ENCODE data around the gene NCOR1. TPM values are rescaled to one million over a fixed set of nuclear protein-coding genes. Genes with fewer than 3 reads are reported as not detected.
"Not testable (repeated sequence)": the region's sequence is repeated elsewhere in the genome, so short reads cannot be mapped to it uniquely, and the experiment has no call there.

NCOR1 gene
- total RNA-seq, 8 experiments from 2014 or later = 35.3 to 132 (median 64.3) TPM

GRCh38 chr17:16202554-16203500 lies 12.5 kb downstream of the NCOR1 start:
- 44 to 100% (median 86%) methylated on average over 1 to 4 of the region's 5 CpGs; no CpG with 5 or more reads in 2 of the 10 experiments for WGBS, 10 experiments
- H3K27ac ChIP-seq; H3K4me3 ChIP-seq; in situ Hi-C loops (cut with MboI; ENCODE audit: low pct_unique_long_range_greater_than_20kb in 2 of 9, low sequenced_read_pairs in 9 of 9, unreplicated experiment in 9 of 9); H3K4me1 ChIP-seq (replicated peaks in 1 of 2); ATAC-seq (replicated peaks in 6 of 8): not testable (repeated sequence)

- ATAC-seq (replicated peaks in 6 of 8) = not testable (repeated sequence)
Measured at GRCh38 chr17:16201693-16202131, 13.6 kb downstream of the NCOR1 start.

GRCh38 chr17:16199093-16199492 lies 16.2 kb downstream of the NCOR1 start:
- ATAC-seq (replicated peaks in 6 of 8) = no peak
- Histone ChIP-seq H3K27ac (no peak overlapping the region), H3K4me3 (no peak overlapping the region), H3K4me1 (replicated peaks in 1 of 2) (peaks cover 0 to 6% of the 10 kb centered on the region in 2 donors)
- in situ Hi-C loops (cut with MboI; ENCODE audit: low pct_unique_long_range_greater_than_20kb in 2 of 9, low sequenced_read_pairs in 9 of 9, unreplicated experiment in 9 of 9) = no loop called here
- WGBS, 10 experiments = 54 to 100% (median 71%) methylated on average over 2 to 6 of the region's 6 CpGs; no CpG with 5 or more reads in 2 of the 10 experiments

More at GRCh38 chr17:16201693-16202131, 13.6 kb downstream of the NCOR1 start:
- H3K4me1 ChIP-seq (replicated peaks in 1 of 2); H3K4me3 ChIP-seq; in situ Hi-C loops (cut with MboI; ENCODE audit: low pct_unique_long_range_greater_than_20kb in 2 of 9, low sequenced_read_pairs in 9 of 9, unreplicated experiment in 9 of 9); H3K27ac ChIP-seq: not testable (repeated sequence)
- WGBS, 10 experiments = 69 to 100% (median 94%) methylated on average over 2 to 8 of the region's 13 CpGs; no CpG with 5 or more reads in 4 of the 10 experiments

GRCh38 chr17:16197276-16197675 lies 18.1 kb downstream of the NCOR1 start:
- Histone ChIP-seq H3K27ac (no peak overlapping the region), H3K4me3 (no peak overlapping the region), H3K4me1 (replicated peaks in 1 of 2) (peaks cover 0 to 6% of the 10 kb centered on the region in 2 donors)
- WGBS, 10 experiments = 86 to 100% (median 100%) methylated on average over 1 of the region's 1 CpG; no CpG with 5 or more reads in 7 of the 10 experiments
- no peak for ATAC-seq (replicated peaks in 6 of 8)
- in situ Hi-C loops (cut with MboI; ENCODE audit: low pct_unique_long_range_greater_than_20kb in 2 of 9, low sequenced_read_pairs in 9 of 9, unreplicated experiment in 9 of 9) = no loop called here

- in situ Hi-C loops (cut with MboI; ENCODE audit: low pct_unique_long_range_greater_than_20kb in 2 of 9, low sequenced_read_pairs in 9 of 9, unreplicated experiment in 9 of 9); H3K27ac ChIP-seq; H3K4me1 ChIP-seq (replicated peaks in 1 of 2); ATAC-seq (replicated peaks in 6 of 8); H3K4me3 ChIP-seq: not testable (repeated sequence)
- 30 to 100% (median 88%) methylated on average over 1 to 2 of the region's 2 CpGs; no CpG with 5 or more reads in 3 of the 10 experiments for WGBS, 10 experiments
Measured at GRCh38 chr17:16194307-16194835, 21.0 kb downstream of the NCOR1 start.

GRCh38 chr17:16191604-16192003 lies 23.7 kb downstream of the NCOR1 start:
- WGBS, 10 experiments = 72 to 100% (median 90%) methylated on average over 2 to 3 of the region's 3 CpGs; no CpG with 5 or more reads in 1 of the 10 experiments
- Histone ChIP-seq H3K4me3 (no peak overlapping the region), H3K4me1 (replicated peaks in 1 of 2) (no peaks in the 10 kb centered on the region), H3K27ac (no peak overlapping the region)
- in situ Hi-C loops (cut with MboI; ENCODE audit: low pct_unique_long_range_greater_than_20kb in 2 of 9, low sequenced_read_pairs in 9 of 9, unreplicated experiment in 9 of 9) = no loop called here
- ATAC-seq (replicated peaks in 6 of 8) = no peak

GRCh38 chr17:16190703-16191360 lies 24.5 kb downstream of the NCOR1 start:
- no peak overlapping the region for H3K4me3 ChIP-seq
- no peaks in the 10 kb centered on the region for H3K4me1 ChIP-seq (replicated peaks in 1 of 2)
- 70 to 100% (median 94%) methylated on average over 1 to 4 of the region's 4 CpGs; no CpG with 5 or more reads in 1 of the 10 experiments for WGBS, 10 experiments
- in situ Hi-C loops (cut with MboI; ENCODE audit: low pct_unique_long_range_greater_than_20kb in 2 of 9, low sequenced_read_pairs in 9 of 9, unreplicated experiment in 9 of 9) = no loop called here
- H3K27ac ChIP-seq = no peak overlapping the region
- no peak for ATAC-seq (replicated peaks in 6 of 8)

GRCh38 chr17:16189791-16190348 lies 25.5 kb downstream of the NCOR1 start:
- in situ Hi-C loops (cut with MboI; ENCODE audit: low pct_unique_long_range_greater_than_20kb in 2 of 9, low sequenced_read_pairs in 9 of 9, unreplicated experiment in 9 of 9) = no loop called here
- WGBS, 10 experiments = 57 to 100% (median 88%) methylated on average over 1 to 3 of the region's 3 CpGs; no CpG with 5 or more reads in 1 of the 10 experiments
- ATAC-seq (replicated peaks in 6 of 8) = no peak
- H3K4me3 ChIP-seq = no peak overlapping the region
- no peak overlapping the region for H3K27ac ChIP-seq
- no peaks in the 10 kb centered on the region for H3K4me1 ChIP-seq (replicated peaks in 1 of 2)

- Histone ChIP-seq H3K4me3 (no peak overlapping the region), H3K27ac (no peak overlapping the region), H3K4me1 (replicated peaks in 1 of 2) (no peaks in the 10 kb centered on the region)
- 72 to 100% (median 93%) methylated on average over 1 to 5 of the region's 5 CpGs; no CpG with 5 or more reads in 1 of the 10 experiments for WGBS, 10 experiments
- in situ Hi-C loops (cut with MboI; ENCODE audit: low pct_unique_long_range_greater_than_20kb in 2 of 9, low sequenced_read_pairs in 9 of 9, unreplicated experiment in 9 of 9) = no loop called here
- ATAC-seq (replicated peaks in 6 of 8) = no peak
Measured at GRCh38 chr17:16187642-16188041, 27.7 kb downstream of the NCOR1 start.

- whole genome bisulfite sequencing, 10 experiments = 80 to 100% (median 100%) methylated on average over 1 of the region's 1 CpG; no CpG with 5 or more reads in 3 of the 10 experiments
- no peak for ATAC-seq (replicated peaks in 6 of 8)
- H3K4me3 ChIP-seq = no peak overlapping the region
- in situ Hi-C loops (cut with MboI; ENCODE audit: low pct_unique_long_range_greater_than_20kb in 2 of 9, low sequenced_read_pairs in 9 of 9, unreplicated experiment in 9 of 9) = no loop called here
- H3K27ac ChIP-seq = no peak overlapping the region
- H3K4me1 ChIP-seq (replicated peaks in 1 of 2) = no peaks in the 10 kb centered on the region
Measured at GRCh38 chr17:16181581-16181980, 33.8 kb downstream of the NCOR1 start.

- Histone ChIP-seq H3K27ac (no peak overlapping the region), H3K4me1 (replicated peaks in 1 of 2) (no peaks in the 10 kb centered on the region), H3K4me3 (no peak overlapping the region)
- 68 to 100% (median 89%) methylated on average over 1 to 5 of the region's 5 CpGs for WGBS, 10 experiments
- in situ Hi-C loops (cut with MboI; ENCODE audit: low pct_unique_long_range_greater_than_20kb in 2 of 9, low sequenced_read_pairs in 9 of 9, unreplicated experiment in 9 of 9) = no loop called here
- ATAC-seq (replicated peaks in 6 of 8) = no peak
Measured at GRCh38 chr17:16178836-16179235, 36.5 kb downstream of the NCOR1 start.

- in situ Hi-C loops (cut with MboI; ENCODE audit: low pct_unique_long_range_greater_than_20kb in 2 of 9, low sequenced_read_pairs in 9 of 9, unreplicated experiment in 9 of 9) = no loop called here
- peak in 1 of 8 experiments; percentile 41 for ATAC-seq (replicated peaks in 6 of 8)
- Histone ChIP-seq H3K4me1 (replicated peaks in 1 of 2) (no peaks in the 10 kb centered on the region), H3K4me3 (no peak overlapping the region), H3K27ac (no peak overlapping the region)
- 40 to 95% (median 93%) methylated on average over 2 to 7 of the region's 7 CpGs; no CpG with 5 or more reads in 2 of the 10 experiments for WGBS, 10 experiments
Measured at GRCh38 chr17:16171613-16172012, 43.7 kb downstream of the NCOR1 start.

All from motor neuron (in vitro differentiated cells).